Measurements from ENCODE around the gene LRRC23. TPM values are rescaled to one million over a fixed set of nuclear protein-coding genes. Genes with fewer than 3 reads are reported as not detected.
"Not testable (repeated sequence)": the region's sequence is repeated elsewhere in the genome, so short reads cannot be mapped to it uniquely, and the experiment has no call there.

Gene LRRC23
- total and polyA plus RNA-seq, 2 of the 13 experiments (the other 11 are each of a cell fraction or from before 2014, with no cell fraction given), result 6.0 to 7.8 TPM

GRCh38 chr12:6891646-6892001 lies 13.0 kb upstream of the LRRC23 start (continued):
- TF ChIP-seq ZNF770 (CRISPR knock-in tag; IDR thresholded peaks at IDR 0.05) (peak; percentile 93), MYPOP (CRISPR knock-in tag; IDR thresholded peaks at IDR 0.05) (no peak)

- H3K4me2 ChIP-seq (ENCODE audit: low read depth, low read length); intact Hi-C loops (cut with micrococcal nuclease; ENCODE audit: unreplicated experiment); H3K27me3 ChIP-seq (ENCODE audit: control insufficient read depth in 1 of 2, insufficient read depth in 2 of 2, low read length in 2 of 2); DNase-seq (ENCODE audit: low spot score); CTCF ChIA-PET (ENCODE audit: low intra/inter-chr PET ratio, low total read pairs); BruUV-seq (replicated peaks); H3K4me3 ChIP-seq (replicated peaks in 1 of 3; ENCODE audit: insufficient read depth in 1 of 3, low read depth in 2 of 3, low read length in 3 of 3); in situ Hi-C loops (cut with HindIII; ENCODE audit: extremely low pct_ligation_motif_present, low pct_unique_long_range_greater_than_20kb); H3K9me3 ChIP-seq (ENCODE audit: low read length); H3K27ac ChIP-seq (ENCODE audit: extremely low read length, insufficient read depth, low read length); H3K9ac ChIP-seq (ENCODE audit: insufficient read depth, low read depth, low read length); H2AFZ ChIP-seq (ENCODE audit: low read length); ATAC-seq; H4K20me1 ChIP-seq (ENCODE audit: insufficient read depth, low read length); H3K36me3 ChIP-seq (replicated peaks in 1 of 2; ENCODE audit: control insufficient read depth in 1 of 2, insufficient read depth in 2 of 2, low read length in 2 of 2); FAIRE-seq; H3K79me2 ChIP-seq (ENCODE audit: insufficient read depth, low read length): not testable (repeated sequence)
- POLR2A ChIA-PET, result interaction anchor here (2.0 to 4.4 kb wide), 8 partner anchors 9 to 216 kb away, joined by 4 to 73 read pairs (median 12); partner anchors contain the start of genes ENO2 and SPSB2
- 97% methylated on average over 3 of the region's 3 CpGs for WGBS (ENCODE audit: low lambda C conversion rate)
- H3K4me1 ChIP-seq (ENCODE audit: insufficient read depth, low read length), result peaks cover 41% of the 10 kb centered on the region
Observed at GRCh38 chr12:6892683-6893082, 11.9 kb upstream of the LRRC23 start.

GRCh38 chr12:6894321-6894720 lies 10.3 kb upstream of the LRRC23 start:
- Histone ChIP-seq H2AFZ (ENCODE audit: low read length) (no peak overlapping the region), H3K9ac (ENCODE audit: insufficient read depth, low read depth, low read length) (no peak overlapping the region), H3K27ac (ENCODE audit: extremely low read length, insufficient read depth, low read length) (no peak overlapping the region), H3K9me3 (ENCODE audit: low read length) (no peaks in the 10 kb centered on the region), H3K79me2 (ENCODE audit: insufficient read depth, low read length) (no peaks in the 10 kb centered on the region), H3K4me1 (ENCODE audit: insufficient read depth, low read length) (peaks cover 28% of the 10 kb centered on the region), H4K20me1 (ENCODE audit: insufficient read depth, low read length) (no peaks in the 10 kb centered on the region), H3K36me3 (replicated peaks in 1 of 2; ENCODE audit: control insufficient read depth in 1 of 2, insufficient read depth in 2 of 2, low read length in 2 of 2) (no peaks in the 10 kb centered on the region), H3K27me3 (ENCODE audit: control insufficient read depth in 1 of 2, insufficient read depth in 2 of 2, low read length in 2 of 2) (no peaks in the 10 kb centered on the region; a peak in 1 of 5 replicates), H3K4me3 (replicated peaks in 1 of 3; ENCODE audit: insufficient read depth in 1 of 3, low read depth in 2 of 3, low read length in 3 of 3) (no peak overlapping the region), H3K4me2 (ENCODE audit: low read depth, low read length) (no peak overlapping the region)
- BruUV-seq (replicated peaks), result no TSS peak
- in situ Hi-C loops (cut with HindIII; ENCODE audit: extremely low pct_ligation_motif_present, low pct_unique_long_range_greater_than_20kb), result no loop called here
- intact Hi-C loops (cut with micrococcal nuclease; ENCODE audit: unreplicated experiment), result no loop called here
- DNase-seq (ENCODE audit: low spot score), result no peak
- no peak for ATAC-seq
- POLR2A ChIA-PET, result interaction anchor here (0.8 kb wide), 1 partner anchor 21 kb away, joined by 3 read pairs; the partner anchor contains the start of gene SPSB2
- no peak for FAIRE-seq
- CTCF ChIA-PET (ENCODE audit: low intra/inter-chr PET ratio, low total read pairs), result no interaction called here
- 95% methylated on average over 3 of the region's 3 CpGs for whole genome bisulfite sequencing (ENCODE audit: low lambda C conversion rate)
- no peak for TF ChIP-seq RAD51 (IDR thresholded peaks at IDR 0.05; ENCODE audit: borderline replicate concordance)
- no peak for TF ChIP-seq ATAD3A (CRISPR knock-in tag; IDR thresholded peaks at IDR 0.05)
- TF ChIP-seq MXI1 (IDR thresholded peaks at IDR 0.05; ENCODE audit: borderline replicate concordance, low read depth, low read length), result no peak
- no peak for TF ChIP-seq ZNF12 (CRISPR knock-in tag; IDR thresholded peaks at IDR 0.05)
- no peak for TF ChIP-seq CEBPG (CRISPR knock-in tag; IDR thresholded peaks at IDR 0.05)
- no peak for TF ChIP-seq EHMT2 (IDR thresholded peaks at IDR 0.05; ENCODE audit: borderline replicate concordance, low read depth, low read length)
- no peak for TF ChIP-seq NKX3-1 (CRISPR knock-in tag; IDR thresholded peaks at IDR 0.05)
- TF ChIP-seq ZNF547 (CRISPR knock-in tag; IDR thresholded peaks at IDR 0.05), result no peak
- no peak for TF ChIP-seq HNF4A (CRISPR knock-in tag; IDR thresholded peaks at IDR 0.05)
- TF ChIP-seq KAT8 (CRISPR knock-in tag; IDR thresholded peaks at IDR 0.05), result no peak
- no peak for TF ChIP-seq KDM4B (CRISPR knock-in tag; IDR thresholded peaks at IDR 0.05)
- TF ChIP-seq TFDP2 (CRISPR knock-in tag; IDR thresholded peaks at IDR 0.05), result no peak
- no peak for TF ChIP-seq ZC3H4 (CRISPR knock-in tag; IDR thresholded peaks at IDR 0.05; ENCODE audit: borderline replicate concordance)
